Islet of Langerhans (tissue), 1 donor: ENCODE data around the gene CELF5.
"Not testable (repeated sequence)": the region's sequence is repeated elsewhere in the genome, so short reads cannot be mapped to it uniquely, and the experiment has no call there.

Experiments used
- FAIRE-seq: peaks from one replicate; lab custom pipeline; 2011; peaks lifted over from hg19 to GRCh38; lab: Jason Lieb, UNC

CELF5 gene

DNA sequence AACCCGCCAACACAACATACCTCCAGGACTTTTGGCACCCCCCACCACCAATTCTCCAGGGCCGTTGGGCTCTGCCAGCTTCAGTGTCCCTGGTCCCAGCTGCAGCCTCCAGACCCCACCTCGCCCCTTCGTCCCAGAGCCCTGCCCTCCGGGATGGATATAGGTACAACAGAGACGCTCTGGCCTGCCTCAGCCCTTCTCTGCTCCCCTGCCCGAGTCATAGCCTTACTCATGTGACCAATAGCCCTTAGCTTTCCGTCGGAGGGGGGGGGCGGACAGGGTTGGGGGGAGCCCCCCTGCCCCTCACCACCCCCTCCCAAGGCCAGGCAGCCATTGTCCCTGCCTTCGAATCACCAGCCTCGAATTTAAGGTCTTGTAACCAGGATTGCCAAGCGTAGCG, 71.1 kb downstream of the CELF5 start:
- no peak for FAIRE-seq

DNA sequence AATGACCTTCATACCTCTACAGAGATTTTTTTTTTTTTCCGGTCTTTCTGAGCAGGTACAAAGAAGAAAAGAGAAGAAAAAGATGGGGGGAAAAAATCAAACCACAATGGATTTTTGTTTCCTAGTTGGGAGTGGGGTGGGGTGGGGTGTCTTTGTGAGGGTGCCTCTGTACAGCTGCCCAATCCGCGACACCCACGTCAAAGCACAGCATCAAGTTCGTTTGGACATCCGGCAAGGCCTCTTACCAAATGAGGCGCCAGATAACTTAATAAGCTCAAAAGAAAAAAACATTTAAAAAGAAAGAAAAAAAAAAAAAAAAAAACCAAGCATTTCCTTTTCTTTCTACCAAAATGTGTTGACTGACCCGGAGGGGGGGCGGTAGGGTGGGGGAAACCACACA, 71.6 kb downstream of the CELF5 start:
- no peak for FAIRE-seq

DNA sequence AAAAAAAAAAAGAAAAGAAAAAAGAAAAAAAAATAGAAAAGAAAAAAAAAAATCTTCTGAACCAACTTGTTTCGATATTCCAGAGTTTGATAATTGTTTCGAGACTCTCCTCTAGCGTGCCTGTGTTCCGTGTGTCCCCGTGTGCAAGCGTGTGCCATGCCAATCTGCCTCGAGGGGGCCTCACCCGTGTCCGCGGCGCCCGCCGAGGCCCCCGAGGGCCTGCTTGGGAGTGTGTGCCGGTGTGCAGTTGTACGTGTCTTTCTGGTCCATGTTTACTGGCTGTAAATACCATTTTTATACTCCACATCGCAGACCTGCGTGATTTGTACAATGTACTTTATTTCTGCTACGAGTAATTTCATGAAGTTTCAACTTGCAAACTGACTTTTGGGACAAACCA, 72.0 kb downstream of the CELF5 start:
- FAIRE-seq, result no peak

DNA sequence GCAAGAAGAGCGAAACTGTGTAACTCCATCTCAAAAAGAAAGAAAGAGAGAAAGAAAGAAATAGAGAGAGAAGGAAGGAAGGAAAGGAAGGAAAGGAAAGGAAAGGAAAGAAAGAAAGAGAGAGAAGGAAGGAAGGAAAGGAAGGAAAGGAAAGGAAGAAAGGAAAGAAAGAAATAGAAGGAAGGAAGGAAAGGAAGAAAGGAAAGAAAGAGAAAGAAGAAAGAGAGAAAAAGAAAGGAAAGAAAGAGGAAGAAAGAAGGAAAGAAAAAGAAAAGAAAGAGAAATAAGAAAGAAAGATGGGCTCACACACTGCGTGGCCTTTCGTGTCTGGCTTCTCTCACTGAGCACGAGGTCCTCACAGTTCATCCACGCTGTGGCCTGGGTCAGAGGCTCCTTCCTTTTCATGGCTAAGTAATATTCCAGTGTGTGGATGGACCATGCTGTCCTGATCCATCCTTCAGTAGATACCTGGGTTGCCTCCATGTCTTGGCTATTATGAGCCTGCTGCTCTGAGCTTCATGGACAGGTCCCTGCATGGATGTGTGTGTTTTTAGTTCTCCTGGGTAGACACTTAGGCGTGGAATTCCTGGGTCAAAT, 74.5 kb downstream of the CELF5 start:
- no peak for FAIRE-seq

DNA sequence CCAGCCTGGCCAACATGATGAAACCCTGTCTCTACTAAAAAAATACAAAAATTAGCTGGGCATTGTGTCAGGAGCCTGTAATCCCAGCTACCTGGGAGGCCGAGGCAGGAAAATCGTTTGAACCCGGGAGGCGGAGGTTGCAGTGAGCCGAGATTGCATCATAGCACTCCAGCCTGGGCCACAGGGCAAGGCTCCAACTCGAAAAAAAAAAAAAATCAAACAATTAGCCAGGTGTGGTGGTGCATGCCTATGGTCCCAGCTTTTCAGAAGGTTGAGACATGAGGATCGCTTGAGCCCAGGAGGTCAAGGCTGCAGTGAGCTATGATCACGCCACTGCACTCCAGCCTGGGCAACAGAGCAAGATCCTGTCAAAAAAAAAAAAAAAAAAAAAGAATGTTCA, 76.1 kb downstream of the CELF5 start:
- FAIRE-seq, result not testable (repeated sequence)

DNA sequence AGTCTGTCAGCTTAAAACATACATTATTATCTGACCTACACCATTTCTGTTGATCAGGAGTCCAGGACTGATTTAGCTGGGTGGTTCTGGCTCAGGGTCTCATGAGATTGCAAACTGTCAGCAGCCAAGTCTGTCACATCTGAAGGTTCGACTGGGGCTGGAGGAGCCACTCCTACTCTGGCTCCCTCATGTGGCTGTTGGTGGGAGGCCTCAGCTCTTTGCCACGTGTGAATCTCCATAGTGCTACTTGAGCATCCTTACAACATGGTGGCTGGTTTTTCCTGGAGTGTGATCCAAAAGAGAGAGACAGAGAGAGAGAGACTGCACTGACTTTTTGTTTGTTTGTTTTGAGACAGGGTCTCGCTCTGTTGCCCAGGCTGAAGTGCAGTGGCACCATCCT, 78.3 kb downstream of the CELF5 start:
- FAIRE-seq, result no peak

DNA sequence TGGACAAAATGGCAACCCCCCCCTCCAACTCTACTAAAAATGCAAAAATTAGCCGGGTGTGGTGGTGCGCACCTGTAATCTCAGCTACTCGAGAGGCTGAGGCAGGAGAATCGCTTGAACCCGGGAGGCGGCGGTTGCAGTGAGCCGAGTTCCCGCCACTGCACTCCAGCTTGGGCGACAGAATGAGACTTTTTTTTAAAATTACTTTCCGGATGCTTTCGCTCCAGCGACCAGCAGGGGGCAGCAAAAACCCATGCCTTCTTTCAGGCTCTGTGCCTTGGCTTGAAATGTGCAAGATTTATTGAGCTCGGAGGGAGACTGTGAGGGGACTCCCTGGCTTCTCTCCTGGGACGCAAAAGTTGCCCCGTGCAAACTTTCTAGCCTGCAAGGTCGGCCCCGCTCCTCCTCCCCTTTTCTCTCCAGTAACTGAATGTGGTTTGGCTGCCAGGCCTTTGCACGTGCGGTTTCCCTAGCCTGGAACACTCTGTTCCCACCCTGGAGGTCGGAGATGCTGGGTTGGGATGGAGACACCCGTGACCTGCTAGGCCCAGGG, 80.5 kb downstream of the CELF5 start:
- FAIRE-seq, result peak; percentile 81

DNA sequence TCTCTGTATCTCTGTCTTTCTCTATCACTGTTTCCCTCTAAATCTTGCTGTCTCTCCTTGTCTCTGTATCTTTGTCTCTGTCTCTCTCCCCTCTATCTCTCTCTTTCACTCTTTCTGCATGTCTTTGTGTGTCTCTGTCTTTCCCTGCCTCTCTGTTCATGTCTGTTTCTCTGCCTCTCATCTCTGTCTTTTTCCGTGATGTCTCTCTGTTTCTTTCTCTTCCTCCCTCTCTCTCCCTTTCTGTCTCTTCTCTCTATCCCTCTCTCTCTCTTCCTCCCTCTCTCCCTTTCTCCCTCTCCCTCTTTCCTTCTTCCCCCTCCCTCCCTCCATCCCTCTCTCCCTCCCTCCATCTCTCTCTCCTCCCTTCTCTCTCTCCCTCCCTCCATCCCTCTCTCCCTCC, 85.3 kb downstream of the CELF5 start:
- FAIRE-seq, result no peak

DNA sequence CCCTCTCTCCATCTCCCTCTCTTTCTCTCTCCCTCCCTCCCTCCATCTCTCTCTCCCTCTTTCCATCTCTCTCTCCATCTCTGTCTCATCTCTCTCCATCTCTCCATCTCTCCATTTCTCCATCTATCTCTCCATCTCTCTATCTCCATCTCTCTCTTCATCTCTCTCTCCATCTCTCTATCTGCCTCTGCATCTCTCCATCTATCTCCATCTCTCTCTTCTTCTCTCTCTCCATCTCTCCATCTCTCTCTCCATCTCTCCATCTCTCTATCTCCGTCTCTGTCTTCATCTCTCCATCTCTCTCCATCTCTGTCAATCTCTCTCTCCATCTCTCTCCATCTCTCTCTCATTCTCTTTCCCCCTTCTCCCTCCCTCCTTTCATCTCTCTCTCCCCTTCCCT, 85.8 kb downstream of the CELF5 start:
- no peak for FAIRE-seq

DNA sequence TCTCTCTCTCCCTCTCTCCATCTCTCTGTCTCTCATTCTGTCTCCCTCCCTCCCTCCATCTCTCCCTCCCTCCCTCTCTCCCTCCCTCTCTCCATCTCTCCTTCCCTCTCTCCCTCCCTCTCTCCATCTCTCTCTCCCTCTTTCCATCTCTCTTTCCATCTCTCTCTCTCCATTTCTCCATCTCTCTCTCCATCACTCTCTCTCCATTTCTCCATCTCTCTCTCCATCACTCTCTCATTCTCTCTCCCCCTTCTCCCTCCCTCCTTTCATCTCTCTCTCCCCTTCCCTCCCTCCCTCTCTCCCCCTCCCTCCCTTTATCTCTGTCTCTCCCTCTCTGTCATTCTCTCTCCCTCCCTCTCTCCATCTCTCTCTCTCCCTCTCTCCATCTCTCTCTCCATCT, 86.2 kb downstream of the CELF5 start:
- FAIRE-seq, result no peak

DNA sequence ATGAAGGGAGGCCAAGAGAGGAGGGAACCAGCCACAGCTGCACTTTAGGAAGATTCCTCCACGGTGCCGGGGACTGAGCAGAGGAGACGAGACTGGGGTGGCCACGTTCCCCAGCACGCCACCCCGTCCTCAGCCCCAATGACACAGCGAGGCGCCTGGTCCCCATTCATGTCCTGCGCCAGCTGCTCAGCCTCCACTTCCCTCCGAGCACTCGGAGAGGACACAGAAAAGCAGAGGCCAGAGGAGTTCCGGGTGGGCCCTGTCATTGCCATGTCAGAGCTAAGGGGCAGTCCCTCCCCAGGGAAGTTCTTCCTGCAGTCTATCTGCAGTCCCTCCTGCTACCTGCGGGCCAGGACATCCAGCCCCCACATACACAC, 88.7 kb downstream of the CELF5 start:
- no peak for FAIRE-seq

DNA sequence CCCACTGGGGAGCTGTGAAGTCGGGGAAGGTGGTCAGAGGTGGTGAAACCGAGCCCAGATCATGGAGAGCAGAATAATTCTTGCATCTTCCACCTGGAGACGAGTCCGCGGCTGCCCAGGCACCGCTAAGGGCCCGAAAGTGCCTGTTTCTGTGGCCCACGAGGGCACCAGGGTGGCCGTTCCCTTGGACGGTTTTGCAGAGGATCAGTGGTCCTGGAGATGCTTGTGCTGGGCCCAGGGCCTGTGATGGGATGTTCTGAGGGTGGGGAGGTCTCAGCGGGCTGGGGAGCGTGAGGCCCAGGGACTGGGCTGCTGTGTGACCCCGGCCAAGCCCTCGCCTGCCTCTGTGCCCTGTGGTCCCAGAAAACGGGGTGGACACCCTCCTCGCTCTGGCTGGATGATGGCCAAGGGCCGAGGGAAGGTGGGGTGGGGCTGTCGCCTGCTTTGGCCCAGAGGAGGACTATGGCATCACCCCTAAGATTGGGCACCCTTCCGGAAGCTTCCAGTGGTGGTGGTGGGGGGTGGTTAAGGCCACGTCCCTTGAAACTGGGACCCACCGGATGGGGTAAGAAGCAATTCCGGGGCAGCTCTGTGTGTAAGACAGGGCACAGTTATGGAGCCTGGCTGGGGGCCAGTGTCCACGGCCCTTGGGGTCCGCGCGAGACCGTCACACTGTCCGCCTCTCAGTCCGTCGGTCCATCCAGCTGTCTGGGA, 90.7 kb downstream of the CELF5 start:
- no peak for FAIRE-seq

DNA sequence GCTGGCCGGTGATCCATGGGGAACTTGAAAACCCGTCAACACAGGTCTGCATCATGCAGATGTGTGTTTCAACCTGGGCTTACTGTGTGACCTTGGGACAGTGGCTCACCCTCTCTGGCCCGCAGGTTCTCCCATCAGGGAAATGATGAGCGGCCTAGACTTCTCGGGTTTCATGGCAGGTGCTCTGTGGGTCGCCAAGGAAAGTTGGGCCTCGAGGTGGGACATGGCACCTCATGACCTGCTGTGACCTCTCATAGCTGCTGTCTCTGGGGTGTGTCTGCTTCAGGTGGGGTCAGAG, 91.2 kb downstream of the CELF5 start:
- FAIRE-seq, result no peak

DNA sequence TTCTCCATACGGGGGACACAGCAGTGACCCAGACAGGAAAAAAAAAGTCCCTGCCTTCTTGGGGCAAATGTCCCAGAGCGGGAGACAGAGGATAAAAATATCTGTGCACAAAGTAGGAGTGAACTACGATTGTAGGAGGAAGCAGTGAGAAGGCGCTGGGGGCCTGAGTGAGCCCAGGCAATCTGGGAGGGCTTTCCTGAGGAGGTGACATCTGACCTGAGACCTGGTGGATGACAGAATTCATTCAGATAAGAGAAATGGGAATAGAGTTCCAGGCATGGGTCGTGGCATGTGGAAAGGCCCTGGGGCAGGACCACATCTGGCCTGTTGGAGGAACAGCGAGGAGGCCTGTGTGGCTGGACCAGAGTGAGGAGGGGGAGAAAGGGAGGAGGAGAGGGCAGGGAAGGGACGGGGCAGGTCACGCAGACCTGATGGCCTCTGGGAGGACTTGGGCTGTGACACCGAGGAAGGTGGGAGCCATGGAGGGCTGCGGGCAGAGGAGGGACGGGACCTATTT, 91.7 kb downstream of the CELF5 start:
- FAIRE-seq, result no peak

DNA sequence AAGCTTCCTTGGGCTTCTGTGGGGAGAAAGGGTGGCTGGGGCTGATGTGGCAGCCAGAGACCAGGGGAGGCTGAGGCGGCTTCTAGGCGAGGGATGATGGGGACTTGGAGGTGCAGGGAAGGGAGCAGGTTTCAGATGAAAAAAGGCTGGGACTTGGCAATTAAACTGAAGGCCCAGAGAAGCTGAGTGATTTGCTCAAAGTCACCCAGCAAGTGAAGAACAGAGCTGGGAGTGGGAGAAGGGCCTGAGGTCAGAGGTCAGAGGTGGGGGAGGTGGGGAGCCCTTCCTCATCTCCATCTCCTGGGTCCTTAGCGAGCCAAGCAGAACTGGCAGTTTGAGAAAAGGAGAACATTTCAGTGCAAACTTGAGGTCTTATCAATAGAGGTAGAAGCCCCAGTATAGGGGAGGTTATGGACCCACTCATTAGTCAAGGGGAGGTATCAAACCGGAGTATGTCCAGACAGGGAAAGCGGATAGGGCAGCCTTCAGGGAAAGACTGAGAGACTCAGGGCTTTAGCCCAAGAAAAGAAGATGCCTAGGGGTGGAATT, 92.3 kb downstream of the CELF5 start:
- no peak for FAIRE-seq

DNA sequence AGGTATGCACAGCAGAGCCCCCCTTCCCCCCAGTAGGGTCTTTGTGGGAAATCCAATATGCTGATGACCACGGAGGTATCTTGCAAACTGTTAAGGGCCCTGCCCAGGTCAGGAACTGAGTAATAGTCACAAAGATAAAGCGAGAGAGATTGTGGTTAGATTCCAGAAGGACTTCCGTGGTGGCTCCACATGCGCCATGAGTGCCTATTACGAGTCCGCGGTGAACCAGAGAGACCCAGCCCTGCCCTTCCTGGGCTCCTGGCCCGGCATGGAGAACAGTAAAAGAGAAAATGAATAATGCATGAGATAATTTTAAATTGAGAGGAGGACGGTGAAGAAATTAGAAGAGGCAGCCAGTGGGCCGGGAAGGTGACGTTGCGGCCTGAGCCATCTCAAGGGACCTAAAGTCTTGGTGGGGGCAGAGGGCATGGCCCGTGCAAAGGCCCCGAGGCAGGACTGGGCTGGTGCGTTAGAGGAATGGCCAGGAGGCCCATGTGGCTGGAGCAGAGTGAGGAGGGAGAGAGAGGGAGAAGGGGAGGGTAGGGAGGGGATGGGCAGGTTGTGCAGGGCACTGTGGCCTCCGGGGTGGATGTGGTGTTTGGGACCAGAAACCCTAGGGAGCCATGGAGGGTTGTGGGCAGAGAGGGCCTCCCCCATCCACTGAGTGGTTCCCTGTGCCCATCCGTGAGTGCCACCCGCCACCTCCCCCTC, 95.3 kb downstream of the CELF5 start:
- no peak for FAIRE-seq

DNA sequence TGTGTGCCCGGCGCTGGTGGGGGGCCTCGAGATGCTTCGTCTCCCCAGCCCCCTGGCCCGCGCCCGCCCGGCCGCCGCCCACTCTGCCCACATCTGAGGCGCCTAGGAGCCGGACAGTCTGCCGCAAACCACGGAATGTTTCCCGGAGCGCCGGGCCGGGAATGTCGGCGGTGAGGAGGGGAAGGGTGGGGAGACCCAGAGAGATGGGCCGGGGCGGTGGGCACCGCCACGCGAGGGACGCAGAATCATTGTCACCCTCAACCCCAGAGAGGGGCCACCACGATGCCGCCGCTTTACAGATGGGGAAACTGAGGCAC, 95.9 kb downstream of the CELF5 start:
- no peak for FAIRE-seq

DNA sequence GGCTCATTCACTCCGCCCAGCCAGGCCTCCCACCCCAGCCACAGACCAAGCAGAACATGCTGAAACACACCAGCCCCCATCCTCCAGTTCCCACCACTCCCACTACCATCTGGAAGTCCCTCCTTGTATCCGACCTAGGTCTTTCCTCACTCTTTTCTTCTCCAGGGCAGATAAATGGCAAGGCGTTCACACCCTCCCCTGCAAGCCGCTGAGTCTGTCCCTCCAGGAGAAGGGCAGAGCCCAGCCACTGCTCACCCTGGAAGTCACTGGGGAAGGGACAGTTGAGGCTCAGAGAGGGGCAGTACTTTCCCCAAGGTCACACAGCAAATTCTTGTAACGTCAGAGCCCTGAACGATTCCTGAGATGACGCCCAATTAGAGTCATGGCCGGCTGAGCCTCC, 96.4 kb downstream of the CELF5 start:
- no peak for FAIRE-seq

DNA sequence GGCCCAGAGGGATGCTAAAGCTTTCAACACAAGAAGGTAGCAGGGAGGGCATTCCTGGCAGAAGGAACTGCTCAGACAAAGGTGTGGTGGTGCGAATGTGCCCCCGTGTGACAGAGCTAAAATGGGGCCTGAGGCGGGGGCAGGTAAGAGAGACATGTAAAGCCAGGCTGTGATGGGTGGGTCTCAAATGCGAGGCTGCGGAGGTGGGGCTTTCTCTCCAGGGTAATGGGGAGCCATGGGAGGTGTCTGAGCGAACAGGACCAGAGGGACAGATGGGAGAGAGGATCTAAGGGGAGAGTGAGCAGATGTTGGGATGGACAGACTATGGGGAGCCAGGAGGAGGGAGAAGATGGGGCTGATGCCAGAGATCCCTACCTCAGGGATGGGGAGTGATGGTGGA, 97.2 kb downstream of the CELF5 start:
- no peak for FAIRE-seq

DNA sequence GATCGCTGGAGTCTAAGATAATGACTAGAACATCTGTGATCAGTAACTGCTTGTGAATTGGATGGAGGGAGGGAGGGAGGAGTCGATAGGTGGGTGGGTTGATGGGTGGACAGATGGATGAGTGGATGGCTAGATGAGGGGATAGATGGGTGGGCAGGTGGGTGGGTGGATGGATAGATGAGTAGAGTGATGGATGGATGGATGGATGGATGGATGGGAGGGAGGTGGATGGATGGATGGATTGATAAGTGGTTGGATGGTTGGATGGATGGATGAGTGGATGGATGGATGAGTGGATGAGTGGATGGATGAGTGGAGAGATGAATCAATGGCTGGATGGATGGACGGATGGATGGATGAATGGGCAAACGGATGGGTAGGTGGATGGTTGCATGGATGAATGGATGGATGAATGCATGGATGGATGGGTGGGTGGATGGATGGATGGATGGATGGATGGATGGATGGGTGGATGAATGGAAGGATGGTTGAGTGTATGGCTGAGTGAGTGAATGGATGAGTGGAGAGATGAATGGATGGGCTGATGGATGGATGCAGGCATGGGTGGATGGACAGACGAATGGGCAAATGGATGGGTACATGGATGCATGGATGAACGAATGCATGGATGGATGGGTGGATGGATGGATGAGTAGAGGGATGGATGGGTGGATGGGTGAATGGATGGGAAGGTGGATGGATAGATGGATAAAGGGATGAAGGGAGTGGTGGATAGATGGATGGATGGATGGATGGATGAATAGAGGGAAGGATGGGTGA, 97.9 kb downstream of the CELF5 start:
- no peak for FAIRE-seq

DNA sequence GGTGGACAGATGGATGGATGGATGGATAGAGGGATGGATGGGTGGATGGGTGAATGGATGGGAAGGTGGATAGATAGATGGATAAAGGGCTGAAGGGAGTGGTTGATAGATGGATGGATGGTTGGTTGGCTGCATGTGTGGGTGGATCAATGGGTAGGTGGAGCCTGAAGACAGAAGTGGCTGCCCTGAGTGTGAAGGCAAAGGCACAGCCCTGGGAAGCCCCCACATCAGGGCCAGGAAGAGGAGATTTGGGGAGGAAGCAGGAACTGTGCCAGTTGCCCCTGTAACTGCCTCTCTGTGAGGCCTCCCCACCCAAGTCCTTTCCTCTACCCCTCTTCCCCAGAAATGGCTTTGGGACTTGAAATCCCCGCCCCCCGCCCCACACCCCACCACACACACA, 98.6 kb downstream of the CELF5 start:
- no peak for FAIRE-seq

DNA sequence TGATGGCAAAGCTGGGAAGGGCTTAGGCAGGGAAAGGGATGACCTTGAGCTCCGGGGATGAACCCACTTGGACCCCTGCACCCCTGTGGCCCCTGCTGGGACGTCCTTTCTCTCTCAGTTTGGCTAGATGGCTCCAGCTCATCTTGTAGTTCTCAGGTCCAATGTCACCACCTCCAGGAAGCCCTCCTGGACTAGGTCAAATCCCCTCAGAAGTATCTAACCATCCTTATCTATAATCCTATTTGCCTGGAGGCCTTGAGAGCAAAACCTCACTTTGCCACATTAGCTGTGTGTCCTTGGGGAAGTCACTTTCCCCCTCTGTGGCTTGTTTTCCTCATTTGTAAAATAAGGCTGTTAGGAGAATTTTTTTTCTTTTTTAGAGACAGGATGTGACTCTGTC, 99.2 kb downstream of the CELF5 start:
- FAIRE-seq, result no peak

DNA sequence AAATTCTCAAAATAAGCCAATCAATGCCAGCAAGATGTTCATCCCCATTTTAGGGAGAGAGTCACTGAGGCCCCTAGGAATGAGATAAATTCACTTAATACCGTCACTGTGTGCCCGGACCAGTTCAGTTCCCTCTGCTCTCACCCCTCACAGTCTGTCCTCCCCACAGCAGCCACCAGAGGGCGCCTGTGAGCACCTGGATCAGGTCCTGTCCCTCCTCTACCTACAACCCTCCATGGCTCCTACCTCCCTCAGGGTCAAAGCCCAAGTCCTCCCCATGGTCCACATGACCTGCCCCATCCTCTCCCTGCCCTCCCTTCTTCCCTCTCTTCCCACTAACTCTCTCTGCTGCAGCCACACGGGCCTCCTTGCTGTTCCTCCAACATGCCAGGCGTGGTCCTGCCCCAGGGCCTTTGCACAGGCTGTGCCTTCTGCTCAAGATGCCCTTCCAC, 100.0 kb downstream of the CELF5 start:
- no peak for FAIRE-seq
